Fibroblast of the conjunctiva (primary cell): ENCODE measurements around the gene RWDD2A.
"Not testable (repeated sequence)": the region's sequence is repeated elsewhere in the genome, so short reads cannot be mapped to it uniquely, and the experiment has no call there.

ENCODE experiments used
- DNase-seq: peaks from one replicate; pipeline ENCODE4 v3.0.0-alpha.2; 2010; ENCODE audit warnings: low read depth

RWDD2A gene

DNA sequence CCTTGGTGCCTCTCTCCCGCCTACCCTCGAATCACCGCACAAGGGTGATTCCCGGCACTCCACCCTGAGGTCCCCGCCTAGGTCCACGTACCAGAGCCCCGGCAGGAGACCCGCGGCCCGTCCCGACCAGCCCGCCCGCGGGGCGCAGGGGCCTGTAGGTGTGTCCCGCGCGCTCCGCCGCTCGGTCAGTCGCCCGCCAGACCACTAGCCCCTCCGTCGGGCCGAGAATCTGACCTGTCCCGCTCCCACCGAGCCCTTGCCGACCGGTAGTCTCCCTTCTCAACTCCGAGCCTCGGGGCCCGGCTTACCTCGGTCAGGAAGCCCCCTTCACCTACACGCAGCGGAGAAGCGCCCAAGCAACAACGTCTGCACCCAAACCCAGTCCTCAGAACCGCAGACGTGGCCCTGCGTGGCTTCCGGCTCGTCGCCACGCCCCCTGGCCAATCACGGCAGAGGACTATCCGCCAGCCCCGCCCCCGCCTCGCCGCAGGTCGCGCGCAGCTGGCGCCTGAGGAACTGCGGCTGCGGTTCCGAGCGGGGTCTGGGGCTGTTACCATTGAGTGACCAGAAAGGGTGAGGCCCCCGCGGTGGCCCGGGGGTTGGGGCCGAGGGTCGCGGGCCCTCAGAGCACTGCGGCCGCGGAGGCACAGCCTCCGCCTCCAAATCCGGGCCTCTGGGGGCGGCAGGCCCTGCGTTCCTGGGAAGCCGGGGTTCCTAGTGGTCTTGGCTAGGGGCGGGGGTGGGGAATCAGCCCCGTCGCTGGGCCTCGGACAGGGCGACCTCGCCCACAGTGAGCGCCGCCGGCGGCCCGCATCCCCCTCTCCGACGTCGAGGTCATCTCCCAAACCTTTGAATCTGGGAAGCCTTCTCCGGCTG lies at the start of gene RWDD2A, which contains the start of gene PGM3:
TSS of gene RWDD2A (plus strand) at position 487 of the 876 bp plus-strand sequence. CDS start 1,095 bp downstream, outside the sequence.
TSS of gene PGM3 (minus strand) at position 395 of the 876 bp plus-strand sequence. CDS start 2,253 bp downstream, outside the sequence.
- peak; percentile 62 for DNase-seq

DNA sequence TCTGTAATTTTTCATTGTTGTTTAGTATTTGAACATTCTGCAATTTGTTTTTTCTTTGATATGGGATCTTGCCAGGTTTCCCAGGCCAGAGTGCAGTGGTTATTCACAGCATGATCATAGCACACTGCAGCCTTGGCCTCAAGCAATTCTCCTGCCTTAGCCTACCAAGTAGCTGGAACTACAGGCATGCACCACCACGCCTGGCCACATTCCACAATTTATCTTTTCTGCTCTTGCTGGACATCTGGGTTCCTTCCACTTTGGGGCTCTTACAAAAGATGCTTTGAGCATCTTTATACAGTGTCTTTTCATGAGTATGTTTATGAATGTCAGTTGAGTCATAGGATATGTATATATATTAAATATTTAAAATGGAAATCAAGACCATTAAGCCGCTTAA lies 42.0 kb upstream of the RWDD2A start:
- DNase-seq: no peak

DNA sequence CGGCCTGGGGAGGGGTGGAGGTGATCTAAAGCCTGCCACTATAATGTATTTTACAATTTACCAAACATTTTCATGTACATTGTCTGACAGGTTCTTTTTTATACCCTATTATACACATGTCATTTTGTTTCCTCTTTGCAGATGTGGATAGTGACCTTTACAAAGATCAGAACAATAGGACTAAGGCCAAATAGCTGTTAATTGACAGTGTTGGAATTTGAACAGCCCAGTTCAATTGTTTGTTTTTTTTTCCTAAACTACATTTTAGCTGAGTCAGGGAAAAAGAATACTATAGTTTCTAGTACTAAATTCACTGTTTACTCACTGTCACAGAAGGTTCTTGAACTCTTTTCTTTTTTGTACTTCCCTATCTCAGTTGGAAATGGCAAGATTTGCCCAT lies 40.2 kb upstream of the RWDD2A start:
- DNase-seq: no peak

DNA sequence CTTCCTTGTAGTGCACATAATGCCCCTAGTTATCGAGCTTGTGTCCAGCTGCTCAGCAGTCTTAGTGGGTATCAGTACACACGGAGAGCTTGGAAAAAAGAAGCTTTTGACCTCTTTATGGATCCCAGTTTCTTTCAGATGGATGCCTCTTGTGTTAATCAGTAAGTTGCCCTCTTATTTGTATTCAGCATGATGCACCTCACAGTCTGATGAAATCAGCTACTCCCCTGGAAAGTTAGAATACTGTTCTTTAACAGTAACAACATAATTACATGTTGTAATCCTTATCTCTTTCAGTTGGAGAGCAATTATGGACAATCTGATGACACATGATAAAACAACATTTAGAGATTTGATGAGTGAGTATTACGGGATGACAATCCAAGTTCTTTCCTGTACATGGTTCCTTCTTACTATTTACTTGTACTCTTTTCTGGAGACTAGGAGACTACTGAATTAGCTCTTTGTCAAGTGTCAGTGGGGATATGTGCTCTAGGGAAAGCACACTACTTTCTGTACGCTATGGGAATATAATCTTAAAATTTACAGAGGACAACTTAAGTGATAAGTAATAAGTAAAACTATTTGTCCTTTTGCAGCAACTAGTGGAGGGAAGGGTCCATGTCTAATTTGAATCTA lies 39.2 kb upstream of the RWDD2A start:
- no peak for DNase-seq

DNA sequence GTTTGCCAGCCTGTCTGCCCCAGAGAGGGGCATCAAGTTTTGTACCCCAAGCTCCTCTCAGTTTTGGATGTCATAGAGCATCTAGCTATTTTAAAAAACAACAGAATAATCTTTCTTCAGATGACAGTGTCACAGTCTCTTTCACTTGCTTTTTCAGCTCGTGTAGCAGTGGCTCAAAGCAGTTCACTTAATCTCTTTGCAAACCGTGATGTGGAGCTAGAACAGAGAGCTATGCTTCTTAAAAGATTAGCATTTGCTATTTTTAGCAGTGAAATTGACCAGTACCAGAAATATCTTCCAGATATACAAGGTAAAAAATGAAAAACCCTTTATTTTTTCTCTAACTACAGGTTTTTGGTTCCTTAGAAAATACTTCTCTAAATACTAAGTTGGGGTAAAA lies 37.4 kb upstream of the RWDD2A start:
- no peak for DNase-seq

DNA sequence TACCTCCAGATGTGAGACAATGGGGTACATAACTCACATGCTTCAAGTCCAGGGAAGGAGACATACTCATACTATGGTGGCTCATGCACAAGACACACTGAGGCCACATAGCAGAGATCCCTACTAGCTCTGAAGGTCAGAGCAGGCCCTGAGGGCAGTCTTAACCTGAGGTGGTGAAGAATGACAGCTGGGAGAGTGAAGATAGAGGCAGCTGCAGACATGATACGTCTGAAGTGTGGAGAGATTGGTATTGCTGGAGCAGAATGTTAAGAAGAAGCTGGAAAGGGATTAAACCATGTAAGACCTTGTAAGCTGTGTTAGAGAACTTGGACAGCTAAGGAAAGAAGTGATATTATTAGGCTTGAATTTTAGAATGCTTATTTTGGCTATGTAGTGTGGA lies 33.0 kb upstream of the RWDD2A start:
- DNase-seq: no peak

DNA sequence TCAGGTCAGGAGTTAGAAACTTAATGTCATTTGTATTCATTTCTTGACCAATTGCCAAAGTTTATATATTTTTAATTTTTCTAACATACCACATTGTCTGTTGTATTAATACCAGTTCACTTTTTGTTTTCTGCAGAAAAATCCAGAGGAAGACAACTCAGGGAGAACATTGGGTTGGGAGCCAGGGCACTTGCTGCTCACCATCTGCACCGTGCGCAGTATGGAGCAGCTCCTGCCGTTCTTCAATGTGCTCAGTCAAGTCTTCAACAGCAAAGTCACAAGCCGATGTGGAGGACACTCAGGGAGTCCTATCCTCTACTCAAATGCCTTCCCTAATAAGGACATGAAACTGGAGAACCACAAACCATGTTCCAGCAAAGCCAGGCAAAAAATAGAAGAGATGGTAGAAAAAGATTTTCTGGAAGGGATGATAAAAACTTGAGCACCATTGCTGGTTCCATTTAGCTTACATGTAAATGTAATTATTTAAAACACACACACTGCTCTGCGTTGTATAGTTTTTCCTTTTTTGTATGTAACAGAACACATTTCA lies 25.4 kb upstream of the RWDD2A start:
- DNase-seq: no peak

DNA sequence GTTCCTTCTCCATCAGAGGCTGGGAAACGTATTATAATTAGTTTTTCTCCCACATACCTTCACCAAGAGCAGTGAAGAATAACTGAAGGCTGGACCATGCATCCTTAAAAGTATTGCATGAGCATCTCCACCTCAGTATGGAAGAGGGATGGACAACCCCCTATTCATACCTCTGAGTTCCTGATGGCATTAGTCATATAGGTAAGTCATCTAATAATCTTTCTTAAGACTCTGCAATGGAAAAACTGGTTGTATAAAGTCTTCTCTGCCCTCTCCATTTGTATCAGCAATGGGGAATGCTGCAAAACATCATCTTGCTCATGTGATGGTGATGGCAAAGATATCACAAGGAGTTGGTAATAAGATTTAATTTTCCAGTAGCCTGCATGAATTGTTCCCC lies 24.6 kb upstream of the RWDD2A start:
- DNase-seq: no peak

DNA sequence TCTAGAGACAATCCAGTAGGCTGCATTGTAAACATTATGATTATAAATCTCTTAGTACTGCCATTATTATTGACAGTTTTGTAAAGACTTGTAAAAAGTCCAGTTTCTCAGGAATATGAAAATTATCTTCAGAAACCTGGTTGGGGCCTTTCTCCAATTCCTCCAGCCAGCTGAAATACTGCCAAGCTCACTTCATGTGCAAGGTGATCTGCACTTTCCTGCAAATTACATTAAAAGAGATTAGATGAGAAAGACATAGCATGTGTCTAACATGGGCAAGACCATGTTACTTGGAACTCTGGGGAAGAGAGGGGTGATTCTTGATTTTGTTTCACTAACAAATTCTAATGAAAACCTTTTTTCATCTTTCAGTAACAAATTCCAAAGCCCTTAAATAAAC lies 24.1 kb upstream of the RWDD2A start:
- no peak for DNase-seq

DNA sequence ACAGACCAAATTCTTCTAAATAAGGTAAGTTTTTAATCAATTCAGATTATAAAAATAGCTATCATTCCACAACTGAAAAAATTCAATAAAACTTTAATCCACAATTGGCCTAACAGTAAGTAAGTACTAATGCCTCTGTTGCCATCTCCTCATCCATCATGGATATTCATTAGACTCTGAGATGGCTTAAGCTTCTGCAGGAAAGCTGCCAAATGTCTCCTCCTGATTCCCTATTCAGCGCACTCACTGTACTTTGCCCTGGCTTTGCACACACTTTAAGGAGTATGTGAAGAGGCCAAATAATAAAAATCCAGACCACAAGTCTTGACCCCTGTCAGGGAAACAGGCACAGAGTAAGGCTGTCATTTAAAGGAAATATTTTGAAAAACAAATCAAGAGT lies 23.6 kb upstream of the RWDD2A start:
- no peak for DNase-seq

DNA sequence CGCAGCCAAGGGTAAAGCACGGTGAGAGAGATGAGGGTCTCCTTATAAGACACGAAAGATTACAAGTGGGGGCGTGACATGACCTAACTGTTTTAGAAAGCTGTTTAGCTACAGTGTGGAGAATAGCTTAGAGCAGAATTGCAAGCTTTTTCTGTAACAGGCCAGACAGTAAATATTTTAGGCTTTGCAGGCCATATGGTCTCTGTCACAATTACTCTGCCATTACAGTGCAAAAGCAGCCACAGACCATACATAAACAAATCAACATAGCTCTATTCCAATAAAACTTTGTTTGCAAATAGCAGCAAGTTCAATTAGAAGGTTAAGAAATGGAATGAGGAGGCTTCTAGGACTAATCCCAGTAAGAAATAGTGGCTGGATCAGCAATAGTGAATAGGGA lies 16.9 kb upstream of the RWDD2A start:
- DNase-seq: no peak

DNA sequence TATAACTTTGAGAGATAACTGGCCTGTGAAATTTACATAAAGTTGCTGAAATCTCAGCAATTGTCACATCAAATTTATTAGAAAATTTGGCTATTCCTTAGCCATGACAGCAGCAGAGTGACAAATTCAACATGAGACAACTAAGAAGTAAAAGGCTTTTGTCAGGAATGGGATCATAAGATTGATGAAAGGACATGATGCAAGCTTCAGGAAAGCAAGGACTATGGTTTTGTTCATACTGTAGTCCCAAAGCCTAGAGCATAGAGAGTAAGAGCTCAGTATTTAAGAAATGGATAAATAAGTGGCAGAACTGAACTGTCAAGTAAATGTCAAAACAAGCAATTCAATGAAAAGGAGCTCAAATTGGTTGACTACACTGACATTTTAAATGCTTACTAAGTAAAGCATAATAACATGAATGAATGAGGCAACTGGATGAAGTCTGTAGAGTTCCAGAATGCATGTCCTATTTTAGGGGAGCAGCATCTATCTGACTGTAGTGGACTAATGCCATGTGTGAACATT lies 12.7 kb upstream of the RWDD2A start:
- no peak for DNase-seq

DNA sequence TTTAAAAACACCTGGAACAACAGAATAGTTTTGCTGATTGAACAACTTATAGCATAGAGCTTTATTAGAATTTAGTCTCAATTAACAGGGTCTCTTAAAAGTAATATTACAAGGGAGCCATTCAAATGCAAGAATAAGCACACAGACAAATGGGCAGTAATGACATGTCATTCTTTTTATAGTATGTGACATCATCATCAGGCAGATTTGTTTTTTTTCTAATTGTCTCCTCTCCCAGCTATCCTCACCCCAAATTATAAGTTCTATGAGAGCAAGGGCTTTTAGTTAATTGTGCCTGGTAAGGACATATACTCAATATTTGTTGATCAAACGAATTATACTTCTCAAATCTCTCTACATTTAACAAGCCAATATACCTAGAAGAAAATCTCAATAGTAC lies 11.0 kb upstream of the RWDD2A start:
- DNase-seq: no peak

DNA sequence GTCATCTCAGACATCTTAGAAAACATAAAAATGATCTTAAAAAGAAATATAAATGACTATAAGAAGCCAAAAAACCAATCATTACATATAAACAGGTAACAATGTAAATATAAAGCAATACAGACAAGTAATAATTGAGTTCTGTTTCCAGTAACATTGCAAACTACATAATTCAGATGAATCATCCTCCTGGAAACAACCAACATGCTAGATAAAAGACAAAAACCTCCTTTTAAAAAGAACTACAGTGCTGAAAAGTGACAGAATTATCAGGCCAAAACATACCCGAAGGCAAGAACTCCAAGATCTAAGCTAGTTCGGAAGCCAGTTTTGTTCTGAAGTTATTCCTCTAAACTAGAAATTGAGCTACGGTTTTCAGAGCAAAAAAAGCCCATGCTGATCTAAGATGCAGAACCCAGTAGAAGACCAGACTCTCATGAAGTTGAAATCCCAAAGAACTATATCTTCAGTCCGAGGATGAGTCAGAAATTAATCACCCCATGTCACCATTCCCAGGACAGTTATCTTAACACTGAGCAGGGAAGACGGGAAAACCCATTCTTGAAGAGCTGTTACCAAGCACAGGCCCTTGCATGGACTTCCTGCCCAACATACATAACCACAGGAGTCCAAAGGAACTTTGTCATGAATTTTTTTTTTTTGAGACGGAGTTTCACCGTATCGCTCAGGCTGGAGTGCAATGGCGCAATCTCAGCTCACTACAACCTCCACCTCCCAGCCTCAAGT lies 9.9 kb upstream of the RWDD2A start:
- DNase-seq: peak; percentile 31

DNA sequence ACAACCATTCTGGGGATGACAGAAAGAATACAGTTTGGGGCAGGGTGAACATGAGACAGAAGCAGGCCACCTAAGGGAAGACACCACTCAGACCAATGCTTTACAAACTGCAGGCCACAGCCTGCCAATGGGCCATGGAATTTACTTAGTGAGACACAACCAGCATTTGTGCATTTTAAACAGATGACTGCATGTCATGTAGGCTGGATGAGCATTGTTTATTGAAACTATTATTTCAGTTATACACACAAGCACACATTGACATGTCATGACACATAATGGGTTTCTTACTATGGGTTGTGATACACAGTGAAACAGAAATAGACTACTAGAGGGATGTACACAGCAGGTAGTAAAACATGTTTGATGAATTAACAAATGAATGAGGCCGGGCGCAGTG lies 8.1 kb upstream of the RWDD2A start:
- no peak for DNase-seq

DNA sequence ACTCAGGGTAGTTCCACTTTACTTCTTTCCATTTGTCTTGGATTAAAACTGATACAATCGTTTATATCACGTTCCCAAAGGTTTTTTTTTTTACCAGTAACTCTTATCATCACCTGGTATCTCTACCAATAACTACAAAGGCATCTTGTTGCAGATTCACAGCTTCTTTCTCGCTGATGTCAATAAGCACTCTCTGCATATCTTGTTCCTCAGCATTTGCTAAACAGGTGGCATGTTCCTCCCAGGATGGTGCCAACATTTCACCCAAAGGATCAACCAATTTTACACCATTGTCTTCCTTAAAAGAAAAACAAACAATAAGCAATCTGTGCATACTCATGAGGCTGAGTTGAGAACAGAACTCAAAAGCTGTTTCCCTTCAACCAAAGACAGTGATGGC lies 4.7 kb upstream of the RWDD2A start:
- DNase-seq: no peak

DNA sequence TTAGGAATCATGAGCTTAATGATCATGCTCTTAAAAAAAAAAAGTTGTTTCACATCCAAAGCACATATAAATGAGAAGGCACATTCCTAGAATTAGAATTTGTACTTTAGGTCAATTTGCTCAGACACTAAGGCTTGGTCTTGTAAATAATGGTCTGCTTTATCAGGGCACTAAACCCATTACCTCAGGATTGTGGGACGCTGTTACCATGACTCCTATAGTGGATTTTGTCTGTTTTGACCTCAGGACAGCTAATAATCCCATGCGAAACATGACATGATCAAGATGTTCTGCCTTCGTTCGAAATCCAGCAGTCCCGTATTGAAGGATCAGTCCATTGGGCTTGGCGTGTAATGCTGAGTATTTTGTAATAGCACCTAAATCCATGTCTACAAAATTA lies 2.5 kb upstream of the RWDD2A start:
- DNase-seq: no peak

DNA sequence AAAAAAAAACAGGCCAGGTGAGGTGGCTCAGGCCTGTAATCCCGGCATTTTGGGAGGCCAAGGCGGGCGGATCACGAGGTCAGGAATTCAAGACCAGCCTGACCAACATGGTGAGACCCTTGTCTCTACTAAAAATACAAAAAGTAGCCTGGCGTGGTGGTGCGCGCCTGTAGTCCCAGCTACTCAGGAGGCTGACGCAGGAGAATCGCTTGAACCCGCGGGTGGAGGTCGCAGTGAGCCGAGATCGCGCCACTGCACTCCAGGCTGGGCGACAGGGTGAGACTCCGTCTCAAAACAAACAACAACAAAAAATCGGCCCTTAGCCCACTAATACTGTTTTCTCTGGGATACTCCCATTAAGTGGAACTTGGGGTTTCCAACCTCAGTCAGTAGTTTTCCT lies 1.2 kb upstream of the RWDD2A start:
- DNase-seq: not testable (repeated sequence)

DNA sequence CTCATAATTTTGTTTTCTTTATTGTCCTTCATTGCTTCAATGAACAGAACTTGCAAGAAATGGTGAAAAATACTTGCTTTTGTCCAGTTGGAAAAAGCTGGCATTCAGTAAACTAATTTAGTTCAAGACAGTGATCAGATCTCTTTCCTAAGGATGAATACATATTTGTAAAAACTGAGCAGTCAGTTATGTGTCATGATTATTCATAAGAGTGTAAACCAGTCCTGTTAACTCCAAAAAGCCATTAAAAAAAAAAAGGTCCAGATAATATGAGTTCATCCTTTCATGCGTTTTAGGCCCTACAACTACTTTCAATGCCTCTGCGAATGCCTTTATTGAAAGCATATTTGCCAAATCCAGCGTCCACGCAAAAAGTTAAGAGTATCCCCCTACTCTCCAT lies 701 bp upstream of the RWDD2A start:
- no peak for DNase-seq

DNA sequence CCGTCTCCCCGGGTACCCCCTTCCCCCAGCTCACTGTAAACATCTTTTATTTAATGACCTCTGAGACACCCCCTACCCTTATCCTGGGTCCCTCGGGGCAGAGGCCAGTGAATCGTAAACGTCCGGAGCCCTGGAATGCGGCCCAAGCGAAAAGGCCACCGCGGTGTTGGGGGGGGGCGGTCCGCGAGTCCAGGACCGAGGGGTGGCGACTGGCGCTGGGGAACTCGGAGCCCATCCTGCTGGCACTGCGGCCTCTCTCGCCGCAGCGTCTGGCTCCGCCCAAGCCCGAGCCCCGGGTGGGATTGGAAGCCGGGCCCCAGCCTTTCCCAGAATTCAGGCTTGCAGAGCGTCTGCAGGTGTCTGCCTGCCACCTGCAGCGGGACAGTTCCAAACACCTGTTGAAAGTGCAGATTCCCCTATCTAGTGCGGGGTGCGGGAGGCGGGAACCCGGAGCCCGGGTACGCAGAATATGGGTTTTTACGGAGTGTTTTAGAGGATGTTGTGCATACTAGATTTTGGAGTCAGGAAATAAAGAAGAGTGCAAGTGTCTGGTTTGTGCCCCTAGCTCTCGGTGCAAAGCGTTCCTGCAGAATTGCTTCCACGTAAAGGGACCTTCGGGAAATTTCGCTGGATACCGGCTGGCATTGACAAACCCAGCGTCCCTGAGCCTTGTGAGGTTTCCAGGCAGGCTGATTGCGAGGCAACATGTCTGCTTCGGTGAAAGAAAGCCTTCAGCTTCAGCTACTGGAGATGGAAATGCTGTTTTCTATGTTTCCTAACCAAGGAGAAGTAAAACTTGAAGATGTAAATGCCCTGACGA lies 800 bp downstream of the RWDD2A start:
- peak; percentile 4 for DNase-seq

DNA sequence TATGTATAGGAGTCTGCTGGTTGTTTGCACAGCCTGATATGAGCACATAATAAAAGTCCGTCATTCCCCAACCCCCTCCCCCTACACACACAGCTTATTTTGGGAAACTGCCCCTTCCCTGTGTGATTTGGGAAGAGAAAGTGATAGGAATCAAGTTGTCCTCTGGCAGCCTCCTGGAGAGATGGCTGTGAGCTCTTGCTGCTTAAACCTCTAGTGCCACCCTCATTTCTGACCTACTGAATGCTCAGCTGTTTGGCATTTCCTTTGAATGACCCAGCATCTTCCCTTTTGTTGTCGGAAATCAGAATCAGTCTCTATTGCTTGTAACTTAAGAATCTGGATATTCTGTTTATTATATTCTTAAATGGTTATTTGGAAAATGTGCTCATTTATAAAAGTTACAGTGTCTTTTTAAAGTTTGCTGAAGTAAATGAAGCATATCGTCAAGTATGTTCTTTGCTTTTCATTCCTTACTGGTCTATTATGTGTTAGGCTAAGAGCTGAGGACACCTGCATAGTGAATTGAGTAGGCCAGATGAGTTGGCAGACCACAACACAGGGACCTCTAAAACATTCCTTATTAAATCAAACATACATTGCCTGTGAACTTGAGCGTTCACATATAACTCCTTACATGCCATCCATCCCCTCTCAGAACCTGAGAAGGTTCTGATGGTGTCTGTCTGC lies 5.5 kb downstream of the RWDD2A start:
- DNase-seq: no peak
